SK-N-DZ (cell line): Measurements from ENCODE around the gene COL21A1.

Experiments
- DNase-seq: peaks from one replicate; pipeline ENCODE4 v3.0.0-alpha.2; 2015; ENCODE audit warnings: low spot score

The COL21A1 gene

GRCh38 chr6:56050530-56051201, 196.7 kb downstream of the COL21A1 start:
- DNase-seq: peak; percentile 15

- DNase-seq: no peak
Measured at GRCh38 chr6:56048601-56049000, 198.8 kb downstream of the COL21A1 start.

- no peak for DNase-seq
Measured at GRCh38 chr6:56047931-56048540, 199.3 kb downstream of the COL21A1 start.

GRCh38 chr6:56046576-56046975, 200.8 kb downstream of the COL21A1 start:
- no peak for DNase-seq

GRCh38 chr6:56043761-56044160, 203.6 kb downstream of the COL21A1 start:
- DNase-seq: no peak

- no peak for DNase-seq
Measured at GRCh38 chr6:56043076-56043475, 204.3 kb downstream of the COL21A1 start.

- DNase-seq: no peak
Measured at GRCh38 chr6:56041591-56041990, 205.8 kb downstream of the COL21A1 start.

- DNase-seq: no peak
Measured at GRCh38 chr6:56040889-56041301, 206.5 kb downstream of the COL21A1 start.

GRCh38 chr6:56040223-56040622, 207.2 kb downstream of the COL21A1 start:
- no peak for DNase-seq

GRCh38 chr6:56038764-56039163, 208.6 kb downstream of the COL21A1 start:
- DNase-seq: no peak

GRCh38 chr6:56037601-56038000, 209.8 kb downstream of the COL21A1 start:
- no peak for DNase-seq

- no peak for DNase-seq
Measured at GRCh38 chr6:56036916-56037600, 210.3 kb downstream of the COL21A1 start.

GRCh38 chr6:56033401-56033800, 214.0 kb downstream of the COL21A1 start:
- no peak for DNase-seq

- DNase-seq: peak; percentile 22
Measured at GRCh38 chr6:56032715-56033260, 214.6 kb downstream of the COL21A1 start.

- no peak for DNase-seq
Measured at GRCh38 chr6:56027865-56028264, 219.5 kb downstream of the COL21A1 start.

GRCh38 chr6:56026455-56027180, 220.8 kb downstream of the COL21A1 start:
- peak; percentile 73 for DNase-seq

- DNase-seq: no peak
Measured at GRCh38 chr6:56025795-56026194, 221.6 kb downstream of the COL21A1 start.

- no peak for DNase-seq
Measured at GRCh38 chr6:56024931-56025330, 222.4 kb downstream of the COL21A1 start.

GRCh38 chr6:56023829-56024228, 223.6 kb downstream of the COL21A1 start:
- DNase-seq: no peak

- DNase-seq: no peak
Measured at GRCh38 chr6:56022678-56023077, 224.7 kb downstream of the COL21A1 start.

- DNase-seq: no peak
Measured at GRCh38 chr6:56021943-56022342, 225.4 kb downstream of the COL21A1 start.

GRCh38 chr6:56019973-56020372, 227.4 kb downstream of the COL21A1 start:
- no peak for DNase-seq
